Breast epithelium (tissue), 3 donors: ENCODE measurements around the gene PDGFB.

ENCODE experiments used
- CTCF ChIP-seq, 3 donors: fragments of 450-650 bp; IDR thresholded peaks; one replicate each; pipeline ENCODE4 v1.5.1; 2016 to 2017; ENCODE audit warnings: antibody characterized with exemption in 3 of 3, mild to moderate bottlenecking in 3 of 3, moderate library complexity in 3 of 3
- POLR2A ChIP-seq: fragments of 450-650 bp; IDR thresholded peaks from one replicate; pipeline ENCODE4 v1.6.1; 2016; ENCODE audit warnings: antibody characterized with exemption, mild to moderate bottlenecking, moderate library complexity
- POLR2AphosphoS5 ChIP-seq, 3 donors: sonication (generic); formaldehyde crosslinking; IDR thresholded peaks; one replicate each; pipeline ENCODE4 v1.6.1; 2017; ENCODE audit warnings: antibody characterized with exemption in 3 of 3

GRCh38 chr22:39188809-39189208 lies 56.0 kb downstream of the PDGFB start:
- no peak for TF ChIP-seq CTCF (IDR thresholded peaks at IDR 0.05)
- no peak for TF ChIP-seq POLR2A
- no peak for TF ChIP-seq POLR2AphosphoS5 (IDR thresholded peaks at IDR 0.05)
